ENCODE results near the gene TMPRSS3.

GRCh38 chr21:42361286-42361685, 34.6 kb downstream of the TMPRSS3 start:
- TF ChIP-seq CTCF (IDR thresholded peaks at IDR 0.05) = no peak
- TF ChIP-seq EZH2 (IDR thresholded peaks at IDR 0.05; ENCODE audit: borderline replicate concordance, insufficient read depth, low read depth, low read length, poor library complexity, severe bottlenecking) = no peak

Data from B cell (primary cell).